ENCODE measurements around the gene YIF1A. TPM values are rescaled to one million over a fixed set of nuclear protein-coding genes. Genes with fewer than 3 reads are reported as not detected.

The YIF1A gene, protein sequence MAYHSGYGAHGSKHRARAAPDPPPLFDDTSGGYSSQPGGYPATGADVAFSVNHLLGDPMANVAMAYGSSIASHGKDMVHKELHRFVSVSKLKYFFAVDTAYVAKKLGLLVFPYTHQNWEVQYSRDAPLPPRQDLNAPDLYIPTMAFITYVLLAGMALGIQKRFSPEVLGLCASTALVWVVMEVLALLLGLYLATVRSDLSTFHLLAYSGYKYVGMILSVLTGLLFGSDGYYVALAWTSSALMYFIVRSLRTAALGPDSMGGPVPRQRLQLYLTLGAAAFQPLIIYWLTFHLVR
- polyA plus RNA-seq (ENCODE audit: insufficient read length in 12 of 12), result 100 to 1,000 TPM in 1 of 12 donors, 10 to 100 TPM in 10, not detected in 1; 30.1 to 132 (median 40.9) TPM
- long read RNA-seq, donor 1, transcript YIF1A-209 (3 exons, 540 nt), result minor isoform, 9 of 78 reads
- long read RNA-seq, donor 1, transcript YIF1A-202 (4 exons, 1,042 nt), result minor isoform, 5 of 78 reads
- long read RNA-seq, donor 1, transcript YIF1A-203 (8 exons, 1,124 nt), result major isoform, 48 of 78 reads
- long read RNA-seq, donor 1, partial matches to known transcripts, result 13 of 78 reads
- long read RNA-seq, donor 1, other reads (novel, unspliced or antisense), result 0 of 78 reads
- long read RNA-seq, donor 2, transcript YIF1A-203 (8 exons, 1,124 nt), result major isoform, 43 of 53 reads
- long read RNA-seq, donor 2, partial matches to known transcripts, result 0 of 53 reads
- long read RNA-seq, donor 2, other reads (novel, unspliced or antisense), result 0 of 53 reads
- long read RNA-seq, donor 3, transcript YIF1A-209 (3 exons, 540 nt), result minor isoform, 5 of 24 reads
- long read RNA-seq, donor 3, transcript YIF1A-203 (8 exons, 1,124 nt), result major isoform, 14 of 24 reads
- long read RNA-seq, donor 3, partial matches to known transcripts, result 0 of 24 reads
- long read RNA-seq, donor 3, other reads (novel, unspliced or antisense), result 0 of 24 reads
- long read RNA-seq, donor 4, transcript YIF1A-203 (8 exons, 1,124 nt), result major isoform, 10 of 14 reads
- long read RNA-seq, donor 4, partial matches to known transcripts, result 0 of 14 reads
- long read RNA-seq, donor 4, other reads (novel, unspliced or antisense), result 0 of 14 reads
- long read RNA-seq, donor 5, result 0 reads
- long read RNA-seq, donor 6, transcript YIF1A-203 (8 exons, 1,124 nt), result major isoform, 24 of 33 reads
- long read RNA-seq, donor 6, transcript YIF1A-209 (3 exons, 540 nt), result minor isoform, 7 of 33 reads
- long read RNA-seq, donor 6, partial matches to known transcripts, result 0 of 33 reads
- long read RNA-seq, donor 6, other reads (novel, unspliced or antisense), result 0 of 33 reads
- long read RNA-seq, donor 7, transcript YIF1A-203 (8 exons, 1,124 nt), result major isoform, 15 of 26 reads
- long read RNA-seq, donor 7, partial matches to known transcripts, result 5 of 26 reads
- long read RNA-seq, donor 7, other reads (novel, unspliced or antisense), result 0 of 26 reads
- long read RNA-seq, donor 8, transcript YIF1A-203 (8 exons, 1,124 nt), result major isoform, 37 of 64 reads
- long read RNA-seq, donor 8, transcript YIF1A-209 (3 exons, 540 nt), result minor isoform, 5 of 64 reads
- long read RNA-seq, donor 8, partial matches to known transcripts, result 16 of 64 reads
- long read RNA-seq, donor 8, other reads (novel, unspliced or antisense), result 0 of 64 reads
- long read RNA-seq, donor 9, transcript YIF1A-203 (8 exons, 1,124 nt), result major isoform, 20 of 31 reads
- long read RNA-seq, donor 9, partial matches to known transcripts, result 5 of 31 reads
- long read RNA-seq, donor 9, other reads (novel, unspliced or antisense), result 0 of 31 reads
- long read RNA-seq, donor 10, transcript YIF1A-209 (3 exons, 540 nt), result minor isoform, 7 of 40 reads
- long read RNA-seq, donor 10, transcript YIF1A-203 (8 exons, 1,124 nt), result major isoform, 27 of 40 reads
- long read RNA-seq, donor 10, partial matches to known transcripts, result 0 of 40 reads
- long read RNA-seq, donor 10, other reads (novel, unspliced or antisense), result 0 of 40 reads
- long read RNA-seq, donor 11, transcript YIF1A-209 (3 exons, 540 nt), result minor isoform, 8 of 58 reads
- long read RNA-seq, donor 11, transcript YIF1A-203 (8 exons, 1,124 nt), result major isoform, 35 of 58 reads
- long read RNA-seq, donor 11, partial matches to known transcripts, result 6 of 58 reads
- long read RNA-seq, donor 11, other reads (novel, unspliced or antisense), result 0 of 58 reads

DNA sequence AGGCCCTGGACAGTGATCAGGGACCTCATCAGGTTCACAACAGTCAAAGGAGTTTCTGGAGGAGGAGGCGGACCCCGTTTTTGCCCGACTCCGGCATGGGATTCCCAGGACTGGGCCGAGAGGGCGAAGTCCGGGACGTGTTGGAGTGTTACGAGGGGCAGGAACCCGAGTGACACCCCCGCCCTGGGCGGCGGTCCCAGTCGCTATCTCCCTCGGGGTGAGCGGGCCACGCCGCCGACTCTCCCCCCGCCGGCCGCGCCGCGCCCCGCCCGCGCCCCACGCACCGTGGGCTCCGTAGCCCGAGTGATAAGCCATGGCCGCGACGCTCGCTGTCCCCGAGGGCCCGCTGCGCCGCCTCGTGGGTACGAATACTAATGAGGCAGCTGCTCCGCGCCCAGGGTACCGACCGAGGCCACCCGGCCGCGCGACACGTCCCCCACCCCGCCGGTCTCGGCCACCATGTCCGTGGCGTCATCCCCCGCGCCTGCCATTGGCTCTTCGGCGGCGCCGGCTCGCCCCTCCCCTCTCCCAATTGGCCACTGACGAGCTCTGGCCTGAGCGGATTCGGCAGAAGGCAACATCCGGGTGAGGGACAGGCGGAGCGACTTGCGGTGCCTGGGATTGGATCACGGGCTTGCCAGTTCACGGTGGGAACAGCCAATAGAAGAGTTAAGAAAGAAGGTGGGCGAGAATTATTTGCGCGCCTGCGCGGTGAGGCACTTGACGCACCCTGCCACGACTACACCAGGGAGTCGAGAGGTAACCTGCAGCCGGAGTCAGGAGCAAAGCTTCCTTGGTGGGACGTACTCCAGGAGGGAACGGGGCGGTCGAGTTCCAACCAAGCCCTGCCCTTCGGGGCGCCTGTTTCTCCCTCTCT, at the start of gene YIF1A:
Gene YIF1A (minus strand): TSS at position 473 of the 877 bp plus-strand sequence. CDS start 158 bp downstream, at position 315.
- peak; percentile 99 for DNase-seq

DNA sequence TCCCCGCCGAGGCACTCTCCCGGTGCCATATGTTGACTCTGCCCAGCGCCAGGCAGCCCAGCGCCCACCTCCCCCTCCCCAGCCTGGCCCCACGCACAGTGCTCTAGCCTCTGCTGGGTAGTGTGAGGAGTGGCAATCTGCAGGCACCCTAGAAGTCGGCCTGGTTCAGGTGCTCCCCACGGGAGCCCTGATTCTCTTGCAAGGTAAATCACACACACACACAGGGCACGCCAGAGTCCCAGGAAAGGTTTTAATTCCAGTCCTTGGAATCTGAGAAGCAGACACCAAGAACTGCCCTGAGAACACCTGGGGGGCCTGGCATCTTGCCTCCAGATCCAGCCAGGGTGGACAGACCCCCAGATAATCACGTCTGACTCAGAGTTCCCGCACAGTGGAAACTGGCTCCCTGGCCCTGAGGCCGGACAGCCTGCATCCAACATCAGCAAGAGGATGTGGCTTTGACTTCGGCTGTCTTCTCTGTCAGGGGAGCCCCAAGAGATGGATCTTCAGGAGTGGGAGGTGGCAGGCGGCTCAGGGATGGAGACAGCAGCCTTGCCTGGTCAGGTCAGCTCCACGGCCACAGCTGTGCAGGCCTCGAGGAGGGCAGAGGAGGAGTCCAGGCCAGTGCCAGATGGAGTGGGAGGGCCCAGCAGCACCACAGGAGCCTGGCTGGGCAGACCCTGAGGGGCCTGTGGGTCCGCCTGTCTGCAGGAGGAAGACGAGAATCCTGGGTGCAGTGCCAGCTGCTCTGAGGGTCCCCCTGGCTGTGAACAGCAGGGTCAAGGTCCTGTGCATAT, 48.4 kb upstream of the YIF1A start:
- DNase-seq, result no peak

DNA sequence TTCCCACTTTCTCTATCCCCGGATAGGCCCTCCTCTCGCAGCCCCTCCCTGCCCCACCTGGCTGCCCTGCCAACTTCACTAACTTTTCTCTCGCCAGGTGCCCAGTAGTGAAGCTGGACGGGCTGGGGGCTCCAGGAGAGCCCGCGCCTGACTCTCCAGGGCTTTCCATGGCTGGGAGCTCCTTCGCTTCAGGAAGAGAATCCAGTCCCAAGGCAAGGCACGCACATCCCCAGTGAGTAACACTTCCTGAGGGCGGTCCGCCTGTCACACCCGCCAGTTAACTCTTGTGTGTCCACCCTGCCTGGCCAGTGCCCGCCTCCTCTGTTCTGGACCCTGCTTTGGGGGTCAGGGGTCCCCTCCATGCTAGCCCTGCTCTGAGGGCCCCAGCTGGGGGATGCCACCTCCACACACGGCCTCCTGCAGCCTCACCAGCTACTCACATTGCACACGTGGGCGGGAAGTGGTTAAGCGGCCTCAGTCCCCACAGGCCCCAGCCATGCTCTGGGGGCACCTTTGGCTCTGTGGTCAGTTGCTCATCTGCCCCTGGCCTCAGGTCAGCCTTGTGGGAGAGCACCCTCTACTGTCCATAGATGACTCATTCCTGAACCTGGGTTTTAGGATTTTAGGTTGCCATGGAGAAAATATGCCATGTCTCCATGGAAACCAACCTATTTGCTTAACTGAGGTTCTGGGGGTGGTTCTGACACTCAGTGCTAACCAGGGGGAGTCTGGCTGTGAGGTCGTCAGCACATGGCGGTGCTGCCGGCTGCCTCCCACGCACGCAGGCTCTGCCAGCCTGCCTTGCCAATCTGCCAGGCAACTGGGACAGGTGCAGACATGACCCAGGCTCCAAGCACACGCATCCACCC, 47.5 kb upstream of the YIF1A start, which contains the start of gene RIN1:
Gene RIN1 (minus strand): TSS at position 201 of the 869 bp plus-strand sequence. CDS start 32 bp downstream, at position 169.
- DNase-seq, result no peak

DNA sequence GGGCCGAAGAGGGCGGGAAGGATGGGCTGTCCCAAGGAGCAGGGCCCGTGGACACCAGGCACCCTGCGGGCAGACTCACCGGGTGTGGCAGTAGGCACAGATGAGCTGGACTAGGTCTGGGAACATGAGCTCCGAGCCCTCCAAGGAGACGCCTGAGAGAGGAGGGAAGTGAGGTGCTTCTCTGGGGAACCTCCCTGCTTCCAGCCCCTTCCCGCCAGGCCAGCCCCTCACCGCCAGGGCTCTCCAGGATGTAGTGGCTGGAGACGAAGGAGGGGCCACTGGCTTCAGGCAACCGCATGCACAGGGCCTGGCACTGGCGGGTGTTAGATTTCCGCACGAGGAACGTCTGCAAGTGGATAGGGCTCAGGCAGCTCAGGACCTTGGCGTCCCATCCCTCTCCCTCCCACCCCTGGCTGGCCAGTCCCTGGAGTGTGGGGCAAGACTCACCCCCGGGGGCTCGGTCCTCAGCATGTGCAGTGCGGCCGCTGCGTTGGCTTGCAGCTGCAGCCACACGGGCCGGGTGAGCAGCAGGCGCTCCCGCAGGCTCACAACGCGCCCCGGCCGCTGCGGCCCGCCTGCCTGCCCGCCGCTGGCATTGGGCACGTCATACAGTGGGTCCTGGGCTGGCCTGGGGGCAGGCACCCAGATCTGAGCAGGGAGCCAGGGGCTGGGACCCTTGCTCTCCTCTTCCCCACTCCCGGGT, 46.7 kb upstream of the YIF1A start:
- no peak for DNase-seq

DNA sequence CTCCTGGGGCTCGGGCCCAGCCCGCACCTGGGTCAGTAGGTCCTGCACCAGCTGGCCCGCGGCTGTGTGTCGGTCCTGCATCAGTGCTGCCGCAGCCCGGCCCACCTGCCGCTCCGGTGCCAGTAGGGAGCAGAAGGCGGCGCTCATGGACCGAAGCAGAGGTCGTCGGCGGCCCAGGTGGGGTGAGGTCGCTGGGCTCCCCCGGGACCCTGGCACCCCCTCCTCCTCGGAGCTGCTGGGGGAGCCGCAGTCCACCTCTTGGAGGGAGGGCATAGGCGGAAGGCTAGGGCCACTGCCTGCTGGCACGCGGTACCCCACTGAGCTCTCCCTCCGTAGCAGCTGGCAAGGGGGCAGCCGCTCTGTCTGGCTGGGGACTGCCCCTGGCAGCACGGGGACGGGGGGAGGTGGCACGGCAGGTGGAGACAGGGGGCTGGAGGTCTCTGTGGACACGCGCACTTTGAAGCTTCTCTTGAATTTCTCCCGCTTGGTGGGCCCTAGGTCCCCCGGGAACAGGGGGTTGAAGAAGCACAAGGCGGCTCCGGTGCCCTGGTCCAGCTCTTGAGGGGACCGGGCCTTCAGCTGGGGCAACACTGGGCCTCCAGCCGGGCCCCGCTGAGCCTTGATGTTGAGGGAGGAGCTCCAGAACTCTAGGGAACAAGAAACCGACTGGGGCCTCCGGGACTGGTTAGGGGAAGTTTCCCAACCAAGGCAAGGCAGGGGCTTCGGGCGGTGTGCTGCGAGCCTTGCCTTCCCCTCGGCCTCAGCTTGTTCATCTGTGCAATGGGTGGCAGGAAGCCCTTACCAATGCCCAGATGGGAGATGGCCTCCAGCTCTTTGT, 45.9 kb upstream of the YIF1A start:
- DNase-seq, result no peak

DNA sequence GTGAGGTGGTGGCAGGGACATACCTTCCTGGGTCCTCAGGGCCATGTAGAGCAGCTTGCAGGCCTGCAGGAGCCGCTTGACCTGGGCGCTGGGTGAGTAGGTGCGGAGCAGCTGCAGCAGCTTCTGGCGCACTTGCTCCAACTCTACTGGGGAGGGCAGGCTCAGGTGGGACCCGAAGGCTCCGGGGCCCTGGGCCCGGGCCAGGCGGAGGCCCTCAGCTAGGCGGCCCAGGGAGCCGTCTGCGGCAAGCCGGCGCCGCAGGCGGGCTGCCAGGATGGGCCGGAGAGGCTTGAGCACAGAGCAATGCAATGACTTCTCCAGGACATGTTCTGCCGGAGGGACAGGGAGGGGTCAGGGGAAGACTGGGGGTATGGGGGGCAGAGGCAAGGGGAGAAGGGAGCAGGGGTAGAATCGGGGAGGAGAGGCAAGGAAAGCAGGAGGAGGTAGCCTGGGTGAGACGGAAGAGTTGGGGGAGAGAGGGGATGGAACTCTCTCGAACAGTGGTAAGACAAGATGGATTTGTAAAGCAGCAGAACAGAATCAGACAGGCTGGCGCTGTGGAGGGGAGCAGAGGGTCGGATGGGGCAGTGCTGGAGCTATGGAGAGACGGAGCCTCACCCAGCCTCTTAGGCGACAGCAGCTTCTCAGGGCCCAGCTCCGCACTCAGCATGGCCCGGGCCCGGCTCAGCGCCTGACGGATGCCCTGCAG, 45.1 kb upstream of the YIF1A start:
- DNase-seq, result no peak

DNA sequence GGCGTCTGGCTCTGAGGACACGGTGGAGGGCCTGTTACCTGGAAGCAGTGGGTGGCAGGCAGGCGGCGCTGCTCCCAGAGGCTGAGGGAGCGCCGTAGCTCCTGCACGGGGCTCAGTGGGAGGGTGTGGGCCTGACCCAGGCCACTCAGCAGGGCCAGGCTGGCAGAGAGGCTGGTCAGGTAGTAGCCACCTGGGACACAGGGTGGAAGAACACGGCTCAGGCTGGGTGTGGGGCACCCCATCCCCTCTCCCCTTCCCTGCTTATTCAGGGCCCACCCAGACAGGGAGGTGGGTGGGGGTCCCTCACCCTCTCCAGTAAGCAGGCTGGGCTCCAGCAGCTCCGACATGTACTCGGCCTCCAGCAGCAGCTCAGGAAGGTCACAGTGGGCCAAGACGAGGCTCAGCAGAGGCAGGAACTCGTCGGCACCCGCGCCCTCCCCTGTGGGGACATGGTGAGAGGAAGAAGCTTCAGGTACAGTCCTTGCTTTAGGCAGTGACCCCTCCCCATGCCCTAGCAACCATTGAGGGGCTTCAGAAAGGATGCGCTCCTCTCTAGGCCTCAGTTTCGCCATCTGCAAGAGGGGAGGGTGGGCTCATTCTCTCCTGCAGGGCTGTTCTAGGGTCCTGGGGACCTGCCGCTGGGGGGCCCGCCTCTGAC, 44.4 kb upstream of the YIF1A start:
- DNase-seq, result no peak

DNA sequence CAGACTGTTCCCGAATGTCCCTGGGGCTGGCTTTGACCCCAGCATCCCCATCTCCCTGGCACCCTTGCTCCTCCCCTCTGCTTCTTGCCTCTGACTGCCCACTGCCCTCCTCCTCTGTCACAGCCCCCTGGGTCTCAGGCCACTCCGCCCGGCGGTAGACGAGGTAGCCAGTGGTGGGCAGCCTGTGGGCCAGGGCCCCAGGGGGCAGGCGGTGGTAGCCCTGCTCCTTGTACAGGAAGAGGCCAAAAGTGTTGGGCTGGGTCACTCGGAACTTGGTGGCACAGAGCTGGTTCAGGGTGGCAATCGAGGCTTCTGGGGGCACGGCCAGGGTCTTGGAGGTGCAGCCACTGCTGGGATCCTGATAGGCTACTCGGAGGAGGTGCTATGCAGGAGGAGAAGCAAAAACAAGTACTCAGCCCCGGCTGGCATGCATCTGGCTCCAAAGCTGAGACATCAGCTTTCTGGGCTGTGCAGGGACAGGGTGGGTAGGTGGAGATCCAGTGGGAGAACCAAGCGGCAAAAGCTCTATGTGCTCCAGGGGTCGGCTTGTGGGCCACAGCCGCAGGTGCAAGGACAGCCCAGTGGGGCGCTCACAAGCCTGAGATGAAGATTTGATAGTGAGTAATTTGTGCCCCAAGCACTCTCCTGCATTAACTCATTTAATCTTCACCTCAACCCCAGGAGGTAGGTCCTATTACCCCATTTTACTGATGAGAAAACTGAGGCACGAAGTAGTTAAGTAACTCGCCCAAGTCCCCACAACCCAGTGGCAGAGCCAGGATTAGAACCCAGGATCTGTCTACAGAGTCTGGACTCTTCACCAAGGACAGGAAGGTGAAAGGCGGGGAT, 43.7 kb upstream of the YIF1A start:
- no peak for DNase-seq

DNA sequence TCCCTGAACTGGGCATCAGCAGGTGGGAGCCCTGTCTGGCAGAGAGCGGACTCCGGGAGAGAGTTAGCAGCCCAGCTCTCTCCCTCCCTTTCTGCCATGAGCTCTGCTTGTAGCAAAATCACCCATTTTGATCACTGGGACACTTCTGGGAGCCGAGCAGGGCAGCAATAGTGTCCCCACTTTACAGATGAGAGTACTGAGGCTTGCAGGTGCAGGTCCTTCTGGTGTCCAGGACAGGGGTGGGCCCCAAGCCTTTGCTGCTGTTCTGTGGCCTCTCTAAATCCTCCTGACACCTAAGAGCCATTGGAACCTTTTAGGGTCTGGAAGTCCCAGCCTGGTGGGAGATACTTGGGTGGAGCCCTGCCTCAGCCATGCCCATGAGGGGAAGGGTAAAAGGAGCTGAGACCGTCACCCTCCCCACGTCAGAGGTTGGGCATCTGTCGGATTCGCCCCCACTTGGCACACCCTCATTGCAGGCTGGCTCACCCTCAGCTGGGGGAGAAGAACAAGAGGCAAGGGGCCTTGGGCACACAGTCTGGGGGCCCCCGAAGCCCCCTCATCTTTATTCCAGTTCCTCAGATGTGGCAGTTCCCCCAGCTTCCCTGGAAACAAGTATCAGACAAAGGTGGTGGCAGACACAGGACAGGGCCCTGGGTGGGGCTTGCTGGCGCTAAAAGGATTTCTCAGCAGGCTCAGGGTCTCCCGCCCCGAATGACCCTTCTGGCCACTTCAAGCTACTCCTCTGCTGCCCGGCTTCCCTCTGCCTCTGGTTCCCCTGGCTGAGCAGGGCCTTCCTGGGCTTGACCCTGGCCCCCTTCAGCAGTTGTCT, 42.8 kb upstream of the YIF1A start:
- no peak for DNase-seq

DNA sequence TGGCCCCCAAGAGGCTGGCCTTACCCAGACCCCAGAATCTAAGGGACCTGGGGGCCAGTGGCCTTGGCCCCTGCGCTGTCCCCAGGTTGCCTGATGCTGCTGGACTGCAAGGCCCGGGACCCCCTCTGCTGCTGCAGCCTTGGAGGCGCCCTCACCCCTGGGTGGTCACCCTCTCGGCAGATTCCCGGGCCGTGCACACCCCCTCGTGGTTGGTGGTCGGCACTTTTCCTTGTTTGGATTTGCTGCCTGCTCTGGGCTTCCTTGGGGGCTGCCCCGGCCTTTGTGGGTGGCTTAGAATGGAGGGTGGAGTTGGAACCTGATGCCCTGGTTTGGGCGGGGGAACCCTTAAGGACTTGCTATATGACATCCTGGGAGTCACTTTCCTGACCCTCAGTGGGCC, 42.0 kb upstream of the YIF1A start:
- no peak for DNase-seq

DNA sequence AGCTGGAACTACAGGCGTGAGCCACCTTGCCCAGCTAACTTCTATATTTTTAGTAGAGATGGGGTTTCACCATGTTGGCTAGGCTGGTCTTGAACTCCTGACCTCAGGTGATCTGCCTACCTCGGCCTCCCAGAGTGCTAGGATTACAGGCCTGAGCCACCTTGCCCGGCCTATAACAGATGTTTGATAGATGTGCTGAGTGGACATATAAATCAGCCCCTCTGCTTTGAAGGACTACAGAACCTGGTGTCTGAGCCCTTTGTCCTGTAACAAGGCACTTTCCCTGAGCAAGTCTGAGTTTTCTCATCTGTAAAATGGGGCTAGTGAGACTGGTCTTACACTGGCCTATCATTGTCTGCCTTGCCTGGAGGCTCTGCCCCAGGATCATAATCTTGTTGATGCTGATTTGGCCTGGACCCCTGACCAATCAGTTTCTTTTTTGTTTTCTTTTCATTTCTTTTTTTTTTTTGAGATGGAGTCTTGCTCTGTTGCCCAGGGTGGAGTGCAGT, 40.3 kb upstream of the YIF1A start:
- DNase-seq, result no peak

All from muscle of arm (tissue), 14 donors.